ENCODE measurements around the gene SORCS3.

The SORCS3 gene

GRCh38 chr10:104777086-104777799, 136.2 kb downstream of the SORCS3 start:
- TF ChIP-seq CTCF (IDR thresholded peaks at IDR 0.05), result no peak
- no peaks in the 10 kb centered on the region for H3K4me1 ChIP-seq (ENCODE audit: control insufficient read depth in 1 of 2, insufficient read depth in 1 of 2, low read depth in 1 of 2, low read length in 1 of 2)
- no peaks in the 10 kb centered on the region for H3K36me3 ChIP-seq
- H3K9me3 ChIP-seq, result no peaks in the 10 kb centered on the region
- peaks cover 38% of the 10 kb centered on the region for H3K27me3 ChIP-seq
- H3K27ac ChIP-seq, result no peak overlapping the region
- H3K4me3 ChIP-seq (ENCODE audit: low read depth in 1 of 2, low read length in 1 of 2), result no peak overlapping the region

GRCh38 chr10:104778371-104778770, 137.3 kb downstream of the SORCS3 start:
- H3K27me3 ChIP-seq, result peaks cover 33% of the 10 kb centered on the region
- TF ChIP-seq CTCF (IDR thresholded peaks at IDR 0.05), result no peak

GRCh38 chr10:104779701-104780100, 138.6 kb downstream of the SORCS3 start:
- no peak for TF ChIP-seq CTCF (IDR thresholded peaks at IDR 0.05)
- peaks cover 22% of the 10 kb centered on the region for H3K27me3 ChIP-seq
- no peaks in the 10 kb centered on the region for H3K9me3 ChIP-seq
- H3K4me1 ChIP-seq (ENCODE audit: control insufficient read depth in 1 of 2, insufficient read depth in 1 of 2, low read depth in 1 of 2, low read length in 1 of 2), result no peaks in the 10 kb centered on the region
- no peaks in the 10 kb centered on the region for H3K36me3 ChIP-seq
- H3K4me3 ChIP-seq (ENCODE audit: low read depth in 1 of 2, low read length in 1 of 2), result no peak overlapping the region
- H3K27ac ChIP-seq, result no peak overlapping the region

More at GRCh38 chr10:104778371-104778770, 137.3 kb downstream of the SORCS3 start:
- Histone ChIP-seq H3K9me3 (no peaks in the 10 kb centered on the region), H3K4me3 (ENCODE audit: low read depth in 1 of 2, low read length in 1 of 2) (no peak overlapping the region), H3K27ac (no peak overlapping the region), H3K4me1 (ENCODE audit: control insufficient read depth in 1 of 2, insufficient read depth in 1 of 2, low read depth in 1 of 2, low read length in 1 of 2) (no peaks in the 10 kb centered on the region), H3K36me3 (no peaks in the 10 kb centered on the region)

GRCh38 chr10:104780165-104780564, 139.1 kb downstream of the SORCS3 start:
- H3K4me1 ChIP-seq (ENCODE audit: control insufficient read depth in 1 of 2, insufficient read depth in 1 of 2, low read depth in 1 of 2, low read length in 1 of 2), result no peaks in the 10 kb centered on the region
- no peak for TF ChIP-seq CTCF (IDR thresholded peaks at IDR 0.05)
- no peak overlapping the region for H3K4me3 ChIP-seq (ENCODE audit: low read depth in 1 of 2, low read length in 1 of 2)
- no peaks in the 10 kb centered on the region for H3K36me3 ChIP-seq
- H3K9me3 ChIP-seq, result no peaks in the 10 kb centered on the region
- H3K27ac ChIP-seq, result no peak overlapping the region
- H3K27me3 ChIP-seq, result peaks cover 17% of the 10 kb centered on the region

GRCh38 chr10:104780946-104781595, 140.0 kb downstream of the SORCS3 start:
- no peak overlapping the region for H3K4me3 ChIP-seq (ENCODE audit: low read depth in 1 of 2, low read length in 1 of 2)
- peaks cover 8% of the 10 kb centered on the region for H3K27me3 ChIP-seq
- TF ChIP-seq CTCF (IDR thresholded peaks at IDR 0.05), result no peak
- H3K36me3 ChIP-seq, result no peaks in the 10 kb centered on the region
- H3K9me3 ChIP-seq, result no peaks in the 10 kb centered on the region
- no peak overlapping the region for H3K27ac ChIP-seq
- H3K4me1 ChIP-seq (ENCODE audit: control insufficient read depth in 1 of 2, insufficient read depth in 1 of 2, low read depth in 1 of 2, low read length in 1 of 2), result no peaks in the 10 kb centered on the region

Measured in neutrophil (primary cell).